Mucosa of descending colon (tissue), 3 donors: ENCODE data around the gene MYCBP2. TPM values are rescaled to one million over a fixed set of nuclear protein-coding genes. Genes with fewer than 3 reads are reported as not detected.

Source experiments
- ATAC-seq: fragments of 200-7000 bp; cut with Tn5 transposase; one replicate; pipeline ENCODE4 v1.9.1; 2020; ENCODE audit warnings: mild to moderate bottlenecking, moderate library complexity
- DNase-seq, 3 donors: peaks; one replicate each; pipeline ENCODE4 v3.0.0-alpha.2; 2020
- H3K36me3 ChIP-seq: fragments of 200-600 bp; one replicate; pipeline ENCODE4 v1.8.0; 2021; ENCODE audit warnings: low read depth, mild to moderate bottlenecking
- H3K4me1 ChIP-seq: fragments of 200-600 bp; one replicate; pipeline ENCODE4 v1.8.0; 2021; ENCODE audit warnings: low read depth, mild to moderate bottlenecking
- H3K4me3 ChIP-seq: fragments of 200-600 bp; one replicate; pipeline ENCODE4 v1.8.0; 2021; ENCODE audit warnings: mild to moderate bottlenecking
- H3K9me3 ChIP-seq: fragments of 200-600 bp; one replicate; pipeline ENCODE4 v1.8.0; 2021; ENCODE audit warnings: mild to moderate bottlenecking
- intact Hi-C, 2 donors: fragments of 100-400 bp; cut with DNase I in 1 of 2; cut with micrococcal nuclease in 1 of 2; formaldehyde crosslinking; loops; one replicate each; pipeline versions ENCODE4 v1.11.0 to v1.11.1; 2022; cut with DNase I, micrococcal nuclease
- total RNA-seq, 3 donors: library from RNA; stranded (reverse); fragmentation: NEBNext Ultra II Directional in 2 of 3; extraction: Animal tissue kit (Norgen Biotek cat#: 25700) in 2 of 3; gene quantifications; one replicate each; pipeline versions ENCODE4 v1.2.1 to v1.2.4, GENCODE V29; 2021 to 2023
- TF ChIP-seq, protein P1 (sequence below): fragments of 200-600 bp; IDR thresholded peaks from one replicate; pipeline ENCODE4 v1.8.0; 2022; ENCODE audit warnings: antibody characterized with exemption, mild to moderate bottlenecking
- donor health status: DM: no; HTN: no; CAD: no; lungs with moderate emphysema.
- donor health status: DM: no; HTN: no; CAD: no.
- donor health status: DM: no; HTN: yes; CAD: no.

The MYCBP2 gene
- total RNA-seq, 3 donors from 2014 or later: 27.6 to 81.5 (median 46.1) TPM

DNA sequence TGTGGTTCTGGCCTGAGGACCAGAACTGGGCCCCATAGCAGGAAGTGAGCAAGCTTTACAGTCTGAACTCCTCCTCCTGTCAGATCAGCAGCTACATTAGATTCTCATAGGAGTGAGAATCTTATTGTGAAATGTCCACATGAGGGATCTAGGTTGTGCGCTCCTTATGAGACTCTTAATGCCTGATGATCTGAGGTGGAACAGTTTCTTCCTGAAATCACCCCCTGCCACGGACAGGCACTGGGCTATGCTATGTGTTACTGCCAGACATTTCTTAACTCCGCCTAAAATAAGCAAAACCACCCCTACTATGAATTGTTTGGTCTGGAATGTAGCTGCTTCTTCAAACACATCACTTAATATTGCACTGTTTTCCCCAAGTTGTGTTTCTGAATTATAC is 304.6 kb downstream of the MYCBP2 start:
- TF ChIP-seq, protein P1, sequence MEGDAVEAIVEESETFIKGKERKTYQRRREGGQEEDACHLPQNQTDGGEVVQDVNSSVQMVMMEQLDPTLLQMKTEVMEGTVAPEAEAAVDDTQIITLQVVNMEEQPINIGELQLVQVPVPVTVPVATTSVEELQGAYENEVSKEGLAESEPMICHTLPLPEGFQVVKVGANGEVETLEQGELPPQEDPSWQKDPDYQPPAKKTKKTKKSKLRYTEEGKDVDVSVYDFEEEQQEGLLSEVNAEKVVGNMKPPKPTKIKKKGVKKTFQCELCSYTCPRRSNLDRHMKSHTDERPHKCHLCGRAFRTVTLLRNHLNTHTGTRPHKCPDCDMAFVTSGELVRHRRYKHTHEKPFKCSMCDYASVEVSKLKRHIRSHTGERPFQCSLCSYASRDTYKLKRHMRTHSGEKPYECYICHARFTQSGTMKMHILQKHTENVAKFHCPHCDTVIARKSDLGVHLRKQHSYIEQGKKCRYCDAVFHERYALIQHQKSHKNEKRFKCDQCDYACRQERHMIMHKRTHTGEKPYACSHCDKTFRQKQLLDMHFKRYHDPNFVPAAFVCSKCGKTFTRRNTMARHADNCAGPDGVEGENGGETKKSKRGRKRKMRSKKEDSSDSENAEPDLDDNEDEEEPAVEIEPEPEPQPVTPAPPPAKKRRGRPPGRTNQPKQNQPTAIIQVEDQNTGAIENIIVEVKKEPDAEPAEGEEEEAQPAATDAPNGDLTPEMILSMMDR: no peak
- ATAC-seq (no peak), DNase-seq (no peak)
- H3K4me1 ChIP-seq: peaks cover 56% of the 10 kb centered on the region
- no peaks in the 10 kb centered on the region for H3K36me3 ChIP-seq
- H3K4me3 ChIP-seq: no peak overlapping the region
- no peaks in the 10 kb centered on the region for H3K9me3 ChIP-seq
- intact Hi-C loops: no loop called here

DNA sequence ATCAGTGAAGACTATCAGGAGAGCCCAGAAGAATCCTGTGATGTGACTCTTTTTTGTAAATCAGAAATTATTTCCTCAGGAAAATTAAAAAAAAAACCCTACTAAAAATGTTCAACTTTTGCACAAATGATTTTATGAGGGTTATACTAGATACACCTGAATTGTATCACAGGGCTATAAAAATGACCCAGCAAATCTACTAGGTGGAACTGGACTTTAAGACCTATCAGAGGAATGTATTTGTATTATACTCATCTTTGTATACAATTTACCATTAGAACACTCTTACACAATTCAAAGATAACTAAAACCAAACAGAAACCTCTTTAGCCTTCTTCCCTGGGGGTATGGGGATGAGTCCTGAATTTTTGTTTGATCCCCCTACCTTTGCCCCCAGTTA is 307.1 kb downstream of the MYCBP2 start:
- no peaks in the 10 kb centered on the region for H3K9me3 ChIP-seq
- H3K4me1 ChIP-seq: peaks cover 57% of the 10 kb centered on the region
- DNase-seq (no peak), ATAC-seq (peak; percentile 78)
- H3K4me3 ChIP-seq: no peak overlapping the region
- no peaks in the 10 kb centered on the region for H3K36me3 ChIP-seq
- intact Hi-C loops: no loop called here
- TF ChIP-seq, protein P1: no peak

DNA sequence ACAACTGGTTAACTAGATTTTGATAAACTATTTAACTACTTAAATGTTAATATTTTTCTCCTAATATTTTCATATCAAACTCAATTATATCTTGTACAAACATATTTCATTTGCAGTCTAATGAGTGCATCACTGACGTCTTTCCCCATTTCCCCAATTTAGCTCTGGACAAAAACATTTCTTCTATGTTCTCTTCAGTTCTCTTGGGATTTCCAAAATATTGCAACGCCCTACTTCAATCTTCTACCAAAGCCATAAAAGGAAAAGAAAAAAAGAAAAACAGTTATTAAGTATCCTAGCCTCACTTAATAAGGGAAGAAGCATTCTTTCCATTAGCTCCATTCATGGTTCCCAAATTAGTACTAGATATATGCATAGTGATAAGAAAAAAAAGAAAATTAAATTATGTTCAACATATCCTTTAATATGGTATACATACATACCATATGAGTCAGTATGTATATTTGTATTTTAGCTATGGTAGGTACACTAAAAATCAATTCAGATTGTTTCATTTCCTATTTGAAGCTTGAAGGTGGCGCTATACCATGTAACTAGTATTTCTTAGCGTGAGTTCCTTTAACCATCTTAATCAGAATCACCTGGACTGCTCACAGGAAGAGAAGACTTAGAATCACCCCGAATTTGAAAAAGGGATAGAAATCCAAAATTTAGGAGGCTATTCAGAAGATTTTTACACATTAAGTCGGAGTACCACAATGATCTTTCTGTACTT is 309.8 kb downstream of the MYCBP2 start:
- Histone ChIP-seq H3K36me3 (no peaks in the 10 kb centered on the region), H3K4me3 (no peak overlapping the region), H3K9me3 (no peaks in the 10 kb centered on the region), H3K4me1 (peaks cover 38% of the 10 kb centered on the region)
- no peak for ATAC-seq
- TF ChIP-seq, protein P1: no peak
- intact Hi-C loops: no loop called here
- DNase-seq: no peak

DNA sequence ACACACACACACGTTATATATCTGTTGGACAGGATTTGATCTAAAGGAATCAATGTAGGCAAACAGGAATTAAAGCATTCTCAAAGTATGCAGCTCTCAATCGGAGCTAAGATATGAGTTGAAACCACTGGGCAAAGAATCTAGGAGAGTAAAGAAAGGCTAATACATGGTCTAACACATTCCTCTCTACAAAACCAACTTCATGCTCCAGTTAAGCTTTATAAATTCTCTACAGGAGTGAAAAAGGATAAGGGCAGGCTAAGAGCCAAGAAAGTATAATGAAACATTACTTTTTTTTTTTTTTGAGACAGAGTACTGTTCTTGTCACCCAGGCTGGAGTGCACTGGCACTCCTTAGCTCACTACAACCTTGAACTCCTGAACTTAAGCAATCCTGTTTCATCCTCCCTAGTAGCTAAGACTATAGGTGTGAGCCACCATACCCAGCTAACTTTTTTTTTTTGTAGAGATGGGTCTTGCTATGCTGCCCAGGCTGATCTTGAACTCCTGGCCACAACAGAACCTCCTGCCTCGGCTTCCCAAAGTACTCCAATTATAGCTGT is 310.6 kb downstream of the MYCBP2 start:
- DNase-seq (no peak), ATAC-seq (peak; percentile 67)
- Histone ChIP-seq H3K4me1 (peaks cover 36% of the 10 kb centered on the region), H3K9me3 (no peaks in the 10 kb centered on the region), H3K4me3 (no peak overlapping the region), H3K36me3 (no peaks in the 10 kb centered on the region)
- intact Hi-C loops: no loop called here
- TF ChIP-seq, protein P1: no peak

DNA sequence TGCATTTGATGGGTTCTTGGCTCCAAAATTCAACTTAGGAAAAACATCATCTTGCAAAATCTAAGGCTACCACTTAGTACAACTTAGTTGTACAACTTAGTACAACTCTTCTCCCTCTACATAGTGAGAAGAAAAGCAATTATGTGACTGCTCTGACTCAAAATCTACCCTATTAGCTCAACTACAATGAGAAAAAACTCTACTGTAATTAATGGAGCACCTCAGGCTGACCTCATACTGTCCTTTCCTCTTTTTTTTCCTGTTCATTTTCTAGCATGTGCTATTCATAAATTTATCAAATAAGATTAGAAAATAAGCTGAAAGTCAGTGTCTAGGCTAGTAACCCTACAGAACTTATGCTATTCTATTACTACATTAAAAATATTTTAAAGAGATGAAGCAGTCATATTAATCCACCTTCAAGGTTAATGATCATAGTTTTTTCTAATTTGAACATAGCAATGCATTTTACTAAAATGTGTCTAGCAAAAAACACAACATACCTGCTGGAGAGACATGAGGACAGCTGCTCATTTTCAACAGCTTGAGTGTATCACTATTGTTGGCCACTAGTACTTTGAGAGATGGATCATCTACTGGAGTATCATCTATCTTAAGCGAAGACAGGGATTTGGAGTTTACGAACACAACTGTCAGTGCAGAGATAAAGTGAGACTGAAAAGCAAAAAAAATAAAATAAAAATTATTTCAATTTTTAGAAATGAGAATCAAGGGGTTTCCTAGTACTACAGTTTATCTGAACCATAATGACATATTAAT is 311.8 kb downstream of the MYCBP2 start:
- peaks cover 24% of the 10 kb centered on the region for H3K4me1 ChIP-seq

More for the DNA sequence above, 311.8 kb downstream of the MYCBP2 start:
- intact Hi-C loops: no loop called here
- H3K9me3 ChIP-seq: no peaks in the 10 kb centered on the region
- H3K4me3 ChIP-seq: no peak overlapping the region
- TF ChIP-seq, protein P1: no peak
- ATAC-seq (no peak), DNase-seq (no peak)
- no peaks in the 10 kb centered on the region for H3K36me3 ChIP-seq
